GM12878 (cell line): ENCODE measurements around the gene CELSR1. TPM values are rescaled to one million over a fixed set of nuclear protein-coding genes. Genes with fewer than 3 reads are reported as not detected.

ENCODE experiments used
- ATAC-seq: fragments of 200-7000 bp; cut with Tn5 transposase; 3 replicates; pipeline ENCODE4 v1.9.1; 2020; ENCODE audit warnings: mild to moderate bottlenecking, moderate library complexity
- BruUV-seq: library from RNA; stranded (reverse); fragments of 400-500 nt; replicated peaks from 2 replicates; lab custom pipeline; 2021; lab: Mats Ljungman, UMichigan
- CTCF ChIA-PET: fragments of 300-600 bp; sonication (Branson Sonifier 250); formaldehyde crosslinking; extraction: SDS; loops from one replicate; lab custom pipeline; 2021; ENCODE audit warnings: inconsistent platforms; lab: Yijun Ruan, JAX
- POLR2A ChIA-PET: fragments of 350-600 bp; formaldehyde crosslinking; extraction: SDS; loops from one replicate; lab custom pipeline; 2021; ENCODE audit warnings: inconsistent platforms; lab: Charles Lee
- RAD21 ChIA-PET: fragments of 300-600 bp; sonication (Branson Sonifier 250); formaldehyde crosslinking; loops from one replicate; lab custom pipeline; 2023; ENCODE audit warnings: antibody characterized with exemption; ENCODE audit not compliant: unreplicated experiment; lab: Charles Lee
- SMC1A ChIA-PET: fragments of 300-600 bp; sonication (Branson Sonifier 250); formaldehyde crosslinking; loops from one replicate; lab custom pipeline; 2023; ENCODE audit not compliant: unreplicated experiment, uncharacterized antibody; lab: Charles Lee
- DNase-seq: peaks from one replicate; pipeline ENCODE4 v3.0.0-alpha.2; 2011; ENCODE audit warnings: low read depth, low spot score
- FAIRE-seq: peaks from 3 replicates; lab custom pipeline; 2011; peaks lifted over from hg19 to GRCh38; lab: Jason Lieb, UNC
- H2AFZ ChIP-seq: 2 replicates; pipeline ENCODE4 v1.6.0; 2011; ENCODE audit warnings: low read depth, low read length, control low read depth; ENCODE audit not compliant: control insufficient read depth
- H3K27ac ChIP-seq: 2 replicates; pipeline ENCODE4 v1.5.1; 2011; ENCODE audit warnings: control low read depth; ENCODE audit not compliant: control insufficient read depth, insufficient read depth
- H3K27me3 ChIP-seq, 2 experiments: replicated peaks in 1 of 2; 2 replicates each; pipeline versions ENCODE4 v1.6.0 to v1.6.1; 2011; ENCODE audit warnings: low read length in 1 of 2; ENCODE audit not compliant: control insufficient read depth in 2 of 2, insufficient read depth in 2 of 2
- H3K36me3 ChIP-seq, 2 experiments: 2 replicates each; pipeline ENCODE4 v1.5.1; 2011; ENCODE audit warnings: low read length in 1 of 2; ENCODE audit not compliant: control insufficient read depth in 2 of 2, insufficient read depth in 2 of 2
- H3K4me1 ChIP-seq: 2 replicates; pipeline ENCODE4 v1.6.1; 2011; ENCODE audit warnings: mild to moderate bottlenecking, low read length, moderate library complexity, mixed read lengths; ENCODE audit not compliant: control insufficient read depth, insufficient read depth
- H3K4me2 ChIP-seq: 2 replicates; pipeline ENCODE4 v1.6.0; 2011; ENCODE audit warnings: control low read depth; ENCODE audit not compliant: control insufficient read depth, insufficient read depth
- H3K4me3 ChIP-seq: fragments of 200-600 bp; sonication (generic); 2 replicates; pipeline ENCODE4 v1.5.1; 2016
- H3K79me2 ChIP-seq: 2 replicates; pipeline ENCODE4 v1.6.0; 2011; ENCODE audit warnings: low read length; ENCODE audit not compliant: control insufficient read depth, insufficient read depth
- H3K9ac ChIP-seq: 2 replicates; pipeline ENCODE4 v1.8.0; 2011; ENCODE audit warnings: low read length, control low read depth, mixed read lengths; ENCODE audit not compliant: control insufficient read depth, insufficient read depth
- H3K9me3 ChIP-seq: replicated peaks from 3 replicates; pipeline ENCODE4 v1.5.1; 2011; ENCODE audit warnings: mild to moderate bottlenecking, low read length; ENCODE audit not compliant: control insufficient read depth, insufficient read depth
- H4K20me1 ChIP-seq: 2 replicates; pipeline ENCODE4 v1.6.0; 2011; ENCODE audit not compliant: control insufficient read depth, insufficient read depth
- BMI1 ChIP-seq: fragments of 450-650 bp; IDR thresholded peaks from 2 replicates; pipeline ENCODE4 v1.6.1; 2016; ENCODE audit warnings: mild to moderate bottlenecking, moderate library complexity, borderline replicate concordance
- BRCA1 ChIP-seq: IDR thresholded peaks from 2 replicates; pipeline ENCODE4 v1.6.1; 2011; ENCODE audit warnings: low read depth, low read length, improper control_type of control experiment
- IKZF1 ChIP-seq: fragments of 450-650 bp; conservative IDR thresholded peaks from 2 replicates; pipeline ENCODE4 v1.6.1; 2017; ENCODE audit warnings: antibody characterized with exemption, mild to moderate bottlenecking
- JUND ChIP-seq: IDR thresholded peaks from 2 replicates; pipeline ENCODE4 v1.6.1; 2012; ENCODE audit warnings: low read depth, mild to moderate bottlenecking, low read length, improper control_type of control experiment, moderate library complexity
- RFX5 ChIP-seq: IDR thresholded peaks from 2 replicates; pipeline ENCODE4 v1.6.1; 2011; ENCODE audit warnings: low read depth, low read length, improper control_type of control experiment
- ZBED1 ChIP-seq: IDR thresholded peaks from 2 replicates; pipeline ENCODE4 v1.6.1; 2016; ENCODE audit warnings: borderline replicate concordance
- ZNF24 ChIP-seq: fragments of 450-650 bp; IDR thresholded peaks from 2 replicates; pipeline ENCODE4 v1.6.1; 2017; ENCODE audit warnings: antibody characterized with exemption, mild to moderate bottlenecking
- whole genome bisulfite sequencing: methylation state at CpG from one replicate; pipeline ENCODE4 v1.1.6; 2016; ENCODE audit warnings: low lambda C conversion rate; ENCODE audit not compliant: insufficient replicate concordance, insufficient coverage; ENCODE audit errors: missing lambda C conversion rate; 5-methylcytosine and 5-hydroxymethylcytosine counted together
- in situ Hi-C: fragments of 300-500 bp; cut with MboI; formaldehyde crosslinking; loops from 9 replicates; pipeline ENCODE4 v1.14.3; 2018; ENCODE audit warnings: mixed read lengths
- intact Hi-C: fragments of 100-400 bp; cut with micrococcal nuclease; formaldehyde crosslinking; loops from one replicate; pipeline ENCODE4 v1.14.2; 2022; ENCODE audit not compliant: unreplicated experiment
- polyA plus RNA-seq, 11 experiments: library from polyadenylated mRNA; depleted of rRNA in 4 of 11; unstranded in 6 of 11; stranded (reverse) in 5 of 11; fragments of >200 nt; fragmentation: Nextera tagmentation in 4 of 11; fragmentation: Illumina TruSeq in 1 of 11; extraction: Ambion mirVana in 4 of 11; extraction: Trizol in 1 of 11; gene quantifications; 1 replicate in 1 of 11; 2 replicates in 10 of 11; pipeline versions ENCODE4 v1.2.1 to v1.2.3, GENCODE V29; 2011 to 2016; ENCODE audit warnings: inconsistent platforms in 2 of 11, missing spikeins in 2 of 11, low read depth in 1 of 11
- total RNA-seq, 4 experiments: library from RNA; depleted of rRNA in 3 of 4; stranded (reverse); fragments of >200 nt in 3 of 4; fragmentation: Illumina TruSeq in 1 of 4; extraction: Trizol in 1 of 4; gene quantifications; 2 replicates each; pipeline versions ENCODE4 v1.2.1 to v1.2.3, GENCODE V29; 2013 to 2021
- TF ChIP-seq, protein P1 (sequence below): fragments of 450-650 bp; IDR thresholded peaks from 2 replicates; pipeline ENCODE4 v1.6.1; 2017; ENCODE audit warnings: mild to moderate bottlenecking, moderate library complexity

The CELSR1 gene
- total and polyA plus RNA-seq, 10 of the 15 experiments (the other 5 are each of a cell fraction or from before 2014, with no cell fraction given) = 0.05 to 1.7 (median 0.35) TPM; not detected in 2

DNA sequence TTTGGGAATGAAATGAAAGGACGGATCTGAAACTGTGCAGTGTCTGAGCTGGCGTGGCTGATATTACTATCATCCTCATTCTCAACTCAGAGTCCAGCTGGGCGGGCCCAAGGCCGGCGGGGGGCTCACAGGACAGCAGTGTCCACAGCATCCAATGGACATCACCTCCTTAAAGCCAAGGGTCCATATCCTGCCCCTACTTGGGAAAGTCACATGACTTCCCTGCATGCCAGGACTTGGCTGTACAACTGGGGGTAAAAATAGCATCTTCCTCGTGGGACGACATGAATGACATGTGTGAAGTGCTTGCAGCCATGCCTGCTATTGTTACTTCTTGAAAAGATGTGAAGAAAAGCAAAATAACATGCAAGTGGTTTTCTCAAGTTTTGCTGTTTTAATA lies 119.7 kb downstream of the CELSR1 start:
- no peak for DNase-seq
- no peak for FAIRE-seq

More for the DNA sequence above, 119.7 kb downstream of the CELSR1 start:
- ATAC-seq = no peak
- no peaks in the 10 kb centered on the region for H3K79me2 ChIP-seq
- no TSS peak for BruUV-seq
- intact Hi-C loops = no loop called here
- no peaks in the 10 kb centered on the region for H4K20me1 ChIP-seq
- peaks cover 17% of the 10 kb centered on the region for H3K4me1 ChIP-seq
- no peak overlapping the region for H3K9ac ChIP-seq
- no peak overlapping the region for H3K27ac ChIP-seq
- WGBS = 32% methylated on average over 7 of the region's 7 CpGs
- in situ Hi-C loops = no loop called here
- H3K4me3 ChIP-seq = no peak overlapping the region
- ChIA-PET CTCF (no interaction called here), RAD21 (no interaction called here), SMC1A (no interaction called here), POLR2A (no interaction called here)
- no peaks in the 10 kb centered on the region for H3K27me3 ChIP-seq
- H2AFZ ChIP-seq = no peak overlapping the region
- H3K9me3 ChIP-seq = no peaks in the 10 kb centered on the region; the same call in 2 of the 3 replicates
- TF ChIP-seq BMI1 (no peak), JUND (no peak), RFX5 (no peak), IKZF1 (no peak), ZNF24 (no peak), BRCA1 (no peak), ZBED1 (no peak)
- TF ChIP-seq, protein P1, sequence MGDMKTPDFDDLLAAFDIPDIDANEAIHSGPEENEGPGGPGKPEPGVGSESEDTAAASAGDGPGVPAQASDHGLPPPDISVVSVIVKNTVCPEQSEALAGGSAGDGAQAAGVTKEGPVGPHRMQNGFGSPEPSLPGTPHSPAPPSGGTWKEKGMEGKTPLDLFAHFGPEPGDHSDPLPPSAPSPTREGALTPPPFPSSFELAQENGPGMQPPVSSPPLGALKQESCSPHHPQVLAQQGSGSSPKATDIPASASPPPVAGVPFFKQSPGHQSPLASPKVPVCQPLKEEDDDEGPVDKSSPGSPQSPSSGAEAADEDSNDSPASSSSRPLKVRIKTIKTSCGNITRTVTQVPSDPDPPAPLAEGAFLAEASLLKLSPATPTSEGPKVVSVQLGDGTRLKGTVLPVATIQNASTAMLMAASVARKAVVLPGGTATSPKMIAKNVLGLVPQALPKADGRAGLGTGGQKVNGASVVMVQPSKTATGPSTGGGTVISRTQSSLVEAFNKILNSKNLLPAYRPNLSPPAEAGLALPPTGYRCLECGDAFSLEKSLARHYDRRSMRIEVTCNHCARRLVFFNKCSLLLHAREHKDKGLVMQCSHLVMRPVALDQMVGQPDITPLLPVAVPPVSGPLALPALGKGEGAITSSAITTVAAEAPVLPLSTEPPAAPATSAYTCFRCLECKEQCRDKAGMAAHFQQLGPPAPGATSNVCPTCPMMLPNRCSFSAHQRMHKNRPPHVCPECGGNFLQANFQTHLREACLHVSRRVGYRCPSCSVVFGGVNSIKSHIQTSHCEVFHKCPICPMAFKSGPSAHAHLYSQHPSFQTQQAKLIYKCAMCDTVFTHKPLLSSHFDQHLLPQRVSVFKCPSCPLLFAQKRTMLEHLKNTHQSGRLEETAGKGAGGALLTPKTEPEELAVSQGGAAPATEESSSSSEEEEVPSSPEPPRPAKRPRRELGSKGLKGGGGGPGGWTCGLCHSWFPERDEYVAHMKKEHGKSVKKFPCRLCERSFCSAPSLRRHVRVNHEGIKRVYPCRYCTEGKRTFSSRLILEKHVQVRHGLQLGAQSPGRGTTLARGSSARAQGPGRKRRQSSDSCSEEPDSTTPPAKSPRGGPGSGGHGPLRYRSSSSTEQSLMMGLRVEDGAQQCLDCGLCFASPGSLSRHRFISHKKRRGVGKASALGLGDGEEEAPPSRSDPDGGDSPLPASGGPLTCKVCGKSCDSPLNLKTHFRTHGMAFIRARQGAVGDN = no peak
- no peak overlapping the region for H3K4me2 ChIP-seq
- H3K36me3 ChIP-seq = no peaks in the 10 kb centered on the region
